ENCODE data around the gene LMF1.

LMF1 gene

DNA sequence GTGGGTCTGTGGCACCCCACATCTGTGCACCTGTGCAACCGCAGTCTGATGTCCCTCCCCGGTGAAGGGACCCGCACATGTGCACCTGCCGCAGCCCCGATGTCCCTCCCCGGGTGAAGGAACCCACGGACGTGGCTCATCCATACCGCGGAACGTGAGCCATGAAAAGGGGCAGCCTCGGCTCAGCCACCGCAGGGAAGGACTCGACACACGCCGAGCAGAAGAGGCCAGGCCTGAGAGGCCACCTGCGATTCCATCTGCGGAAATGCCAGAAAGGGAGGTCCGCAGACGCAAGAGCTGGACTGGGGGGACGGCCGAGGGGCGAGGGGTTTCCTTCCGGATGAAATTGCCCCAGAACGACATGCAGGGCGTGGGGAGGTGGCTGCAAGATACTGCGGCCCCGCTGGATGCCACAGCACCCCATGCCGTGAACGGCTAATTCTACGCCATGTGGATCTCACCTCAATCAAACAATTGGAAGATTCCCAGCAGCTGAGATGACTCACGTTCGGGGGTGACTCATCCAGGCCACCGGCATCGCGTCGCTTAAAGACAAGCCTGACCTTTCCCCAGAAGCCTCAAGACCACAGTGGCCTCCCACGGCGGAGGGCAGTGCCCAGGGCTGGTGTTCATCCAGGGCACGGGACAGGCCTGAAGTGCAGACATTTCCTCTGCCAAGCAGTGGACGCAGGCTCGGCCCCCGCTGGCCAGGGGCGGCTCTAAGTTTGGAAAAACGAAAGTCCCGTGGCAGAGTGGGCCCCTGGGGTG lies 31.8 kb upstream of the LMF1 start:
- DNase-seq = peak in 1 of 2 experiments; percentile 2

DNA sequence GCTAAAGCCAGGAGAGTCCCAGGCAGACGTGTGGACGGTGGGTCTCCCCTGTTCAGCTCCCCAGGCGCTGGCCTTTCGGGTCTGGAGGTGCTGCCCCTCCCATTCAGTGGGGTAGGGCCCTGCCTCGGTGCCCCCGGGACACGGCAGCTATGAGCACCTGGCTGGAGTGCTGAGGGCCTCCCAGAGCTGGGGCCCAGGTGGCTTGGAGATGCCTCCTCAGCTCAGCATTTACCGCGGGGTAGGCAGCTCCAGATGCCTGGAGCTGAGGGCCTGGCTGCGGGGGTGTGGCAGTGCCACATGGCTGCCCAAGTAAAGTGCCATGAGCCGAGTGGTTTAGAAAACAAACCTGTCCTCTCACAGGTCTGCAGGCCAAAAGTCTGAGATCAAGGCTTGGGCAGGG lies 30.3 kb upstream of the LMF1 start:
- DNase-seq = no peak

DNA sequence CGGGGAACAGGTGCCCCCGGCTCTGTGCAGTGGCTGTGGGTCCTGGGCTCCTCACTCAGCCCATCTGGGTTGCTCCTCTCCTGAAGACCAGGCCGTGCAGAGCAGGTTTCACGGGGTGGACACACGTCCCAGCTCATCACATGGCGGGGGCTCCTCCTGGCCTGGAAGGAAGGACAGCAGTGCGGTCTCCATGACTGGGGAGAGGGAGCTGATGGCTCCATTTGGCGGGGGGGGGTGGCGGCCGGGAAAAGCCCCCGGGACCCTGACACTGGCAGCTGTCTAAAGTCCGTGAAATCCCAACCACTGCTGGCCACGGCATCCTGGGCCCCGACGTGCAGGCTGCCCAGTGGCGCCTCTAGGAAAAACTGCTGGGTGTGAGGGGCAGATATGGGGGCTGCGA lies 29.8 kb upstream of the LMF1 start:
- no peak for DNase-seq

DNA sequence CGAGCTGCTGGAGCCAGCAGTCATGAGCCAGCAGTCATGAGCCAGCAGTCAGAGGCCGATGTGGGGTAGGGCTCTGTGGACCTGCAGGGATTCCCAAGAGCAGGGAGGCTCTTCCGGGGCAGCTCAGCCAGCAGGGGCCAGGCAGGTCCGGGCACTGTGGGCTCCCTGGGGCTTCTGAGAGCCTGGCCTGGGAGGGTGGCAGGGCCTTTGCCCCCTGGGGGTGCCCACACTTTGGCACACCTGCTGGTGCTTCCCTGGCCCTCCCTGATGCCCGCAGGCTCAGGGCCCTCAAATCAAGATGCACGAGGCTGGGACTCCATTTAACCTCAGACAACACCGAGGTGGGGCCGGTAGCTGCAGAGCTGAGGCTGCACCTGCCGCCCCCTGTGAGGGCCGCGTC lies 28.9 kb upstream of the LMF1 start:
- DNase-seq = no peak

DNA sequence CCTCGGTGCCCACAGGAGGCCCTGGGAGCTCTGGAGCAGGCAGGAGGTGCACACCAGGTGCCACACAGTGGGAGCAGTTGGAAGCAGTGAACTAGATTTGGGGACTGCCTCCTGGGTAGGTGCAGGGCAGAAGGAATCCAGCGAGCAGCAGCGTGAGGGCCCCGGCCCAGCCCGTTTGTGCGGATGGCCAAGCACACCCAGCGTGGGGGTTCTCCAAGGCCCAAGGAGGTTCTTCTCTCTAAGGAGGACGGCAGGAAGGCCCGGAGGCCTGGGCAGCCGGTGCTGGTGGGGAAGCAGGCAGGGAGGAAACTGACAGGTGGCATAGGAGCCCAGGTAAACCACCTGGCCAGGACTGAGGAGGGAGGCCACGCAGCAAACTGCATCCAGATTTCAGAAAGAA lies 27.8 kb upstream of the LMF1 start:
- no peak for DNase-seq

DNA sequence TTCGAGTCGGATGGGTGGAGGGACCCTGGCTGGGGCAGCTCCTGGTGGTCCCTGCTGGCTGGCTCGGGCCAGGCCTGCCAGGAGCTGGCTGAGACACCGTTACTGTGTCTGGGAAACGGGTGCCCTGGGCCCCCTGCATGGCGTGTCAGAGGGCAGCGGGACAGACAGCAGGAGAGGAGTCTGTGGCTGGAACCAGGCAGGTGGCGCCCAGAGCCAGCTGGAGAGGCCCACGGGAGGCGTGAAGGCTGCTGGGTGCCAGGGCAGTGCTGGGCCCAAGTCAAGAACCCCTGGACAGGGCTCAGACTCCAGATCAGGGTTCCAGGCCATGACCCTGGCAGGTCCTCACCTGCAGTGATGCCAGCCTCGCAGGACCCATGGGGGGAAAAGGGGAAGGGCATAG lies 27.4 kb upstream of the LMF1 start:
- DNase-seq = no peak

DNA sequence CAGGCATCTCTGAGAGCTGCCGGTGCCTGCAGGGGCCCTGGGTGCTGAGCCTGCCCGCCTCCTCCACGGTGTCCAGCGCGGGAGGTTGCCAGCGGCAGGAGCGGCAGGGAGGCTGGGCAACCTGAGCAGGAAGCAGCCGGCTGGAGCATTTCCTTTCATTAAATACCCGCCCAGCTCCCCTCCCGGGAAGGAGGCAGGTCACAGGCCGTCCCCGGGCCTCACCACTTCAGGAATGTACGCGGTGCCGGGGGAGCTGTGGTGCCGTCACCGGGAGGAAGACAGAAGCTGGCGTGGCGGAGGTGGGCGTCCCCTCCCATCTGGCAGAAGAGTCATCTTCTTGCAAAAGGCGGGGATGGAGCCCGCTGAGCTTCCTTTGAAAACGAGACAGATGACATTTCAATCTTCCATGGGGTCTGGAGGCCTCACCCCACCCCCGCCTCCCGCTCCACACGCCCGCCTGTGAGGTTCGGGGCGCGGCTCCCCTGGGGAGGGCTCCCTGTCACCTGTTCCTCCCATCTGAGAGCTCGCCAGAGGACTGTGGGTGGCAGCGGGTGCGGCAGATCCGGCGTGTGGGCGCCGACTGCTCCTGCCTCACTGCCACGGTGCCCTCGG lies 26.8 kb upstream of the LMF1 start:
- peak; percentile 12 to 42 for DNase-seq

DNA sequence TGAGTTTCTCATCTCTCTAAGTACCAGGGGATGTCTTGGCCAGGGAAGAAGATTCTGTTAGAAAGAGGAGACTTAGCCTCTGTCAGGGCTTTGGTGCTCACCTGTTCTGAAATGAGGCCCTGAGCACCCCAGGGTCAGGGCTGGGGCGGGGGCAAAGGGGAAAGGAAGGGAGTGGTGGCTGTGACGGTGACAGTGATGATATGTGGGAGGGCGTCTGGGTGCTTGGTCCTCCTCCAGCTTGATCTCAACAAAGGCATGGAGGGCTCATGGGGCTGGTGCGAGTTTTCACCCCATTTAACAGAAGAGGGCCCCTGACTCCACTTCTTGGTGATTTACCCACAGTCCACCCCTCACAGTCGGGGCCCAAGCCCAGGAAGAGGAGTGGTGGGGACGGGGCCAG lies 25.9 kb upstream of the LMF1 start:
- no peak for DNase-seq

DNA sequence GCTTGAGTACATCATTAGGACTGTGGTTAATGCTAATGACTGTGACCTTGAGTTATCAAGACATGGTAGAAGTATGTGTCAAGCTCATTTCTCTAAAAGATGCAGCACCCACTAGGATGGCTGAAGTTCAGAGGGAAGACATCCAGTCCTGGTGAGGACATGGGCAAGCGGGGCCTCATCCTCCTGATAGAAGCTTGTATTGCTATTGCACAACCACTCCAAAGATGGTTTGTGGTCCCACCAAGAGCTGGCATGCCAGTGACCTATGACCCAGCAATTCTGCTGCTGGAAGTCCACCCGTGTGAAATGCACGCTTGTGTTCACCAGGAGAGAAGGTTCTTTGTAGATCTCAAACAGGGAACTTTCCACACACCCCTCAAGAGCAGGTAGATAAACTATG lies 25.0 kb upstream of the LMF1 start:
- no peak for DNase-seq

DNA sequence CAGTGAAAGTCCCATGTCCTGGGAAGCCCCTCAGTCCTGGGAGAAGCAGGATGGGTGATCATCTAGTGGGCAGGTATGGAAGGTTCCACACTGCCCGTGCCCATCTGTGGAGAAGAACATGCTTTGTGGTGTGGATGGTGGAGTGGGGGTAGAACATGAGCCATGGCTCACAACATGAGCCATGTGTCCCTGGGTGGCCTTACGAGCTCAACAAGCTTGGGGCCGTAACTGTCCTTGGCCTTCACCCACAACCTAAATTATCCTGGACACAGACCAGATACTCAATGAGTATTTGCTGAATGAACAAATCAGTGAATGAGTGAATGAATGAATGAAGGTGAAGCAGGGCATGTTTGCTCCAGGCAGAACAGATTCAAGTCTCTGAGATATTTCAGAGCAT lies 24.3 kb upstream of the LMF1 start:
- DNase-seq = no peak

DNA sequence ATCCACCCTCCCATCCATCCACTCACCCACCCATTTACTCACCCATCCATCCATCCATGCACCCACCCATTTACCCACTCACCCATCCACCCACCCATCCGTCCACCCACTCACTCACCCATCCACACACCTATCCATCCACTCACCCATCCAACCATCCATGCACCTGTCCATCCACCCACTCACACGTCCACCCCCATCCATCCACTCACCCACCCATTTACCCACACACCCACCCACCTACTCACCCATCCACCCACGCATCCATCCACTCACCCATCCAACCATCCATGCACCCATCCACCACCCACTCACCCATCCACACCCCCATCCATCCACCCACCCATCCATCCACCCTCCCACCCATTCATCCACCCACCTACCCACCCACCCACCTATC lies 22.9 kb upstream of the LMF1 start:
- DNase-seq = no peak

DNA sequence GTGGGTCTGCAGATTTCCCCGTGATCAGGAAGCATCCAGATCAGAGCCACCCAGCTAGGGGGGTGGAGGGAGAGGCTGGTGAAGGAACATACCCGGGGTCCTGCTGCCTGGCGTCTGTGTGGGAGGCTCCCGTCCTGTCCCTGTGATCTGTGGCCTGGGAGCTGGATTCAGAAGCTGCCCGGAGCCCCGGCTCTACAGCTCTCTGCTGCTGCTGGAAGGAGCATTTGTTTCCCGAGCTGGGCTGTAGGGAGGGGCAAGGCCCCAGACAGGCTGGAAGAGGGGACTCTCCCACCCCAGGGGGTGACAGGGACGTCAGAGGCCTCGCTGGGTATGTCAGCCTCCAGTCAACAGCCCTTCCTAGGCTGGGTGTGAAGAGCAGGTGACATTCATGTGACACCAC lies 21.0 kb upstream of the LMF1 start:
- DNase-seq = no peak

DNA sequence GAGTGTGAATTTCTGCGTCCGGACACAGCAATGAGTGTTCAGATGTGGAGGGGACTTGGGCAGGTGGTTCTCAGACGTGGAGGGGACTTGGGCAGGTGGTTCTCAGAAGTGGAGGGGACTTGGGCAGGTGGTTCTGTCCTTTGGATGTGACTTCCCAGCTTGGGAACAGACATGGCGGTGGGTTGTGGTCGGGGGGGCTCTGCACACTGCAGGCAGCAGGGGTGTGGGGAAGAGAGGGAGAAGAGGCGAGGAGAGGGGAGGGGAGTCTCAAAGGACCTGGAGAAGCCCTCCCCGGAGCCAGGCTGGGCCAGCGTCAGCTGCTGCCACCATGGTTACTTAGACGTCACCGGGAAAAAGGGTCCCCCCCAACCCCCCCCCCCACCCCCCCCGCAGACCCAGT lies 20.6 kb upstream of the LMF1 start:
- no peak for DNase-seq

DNA sequence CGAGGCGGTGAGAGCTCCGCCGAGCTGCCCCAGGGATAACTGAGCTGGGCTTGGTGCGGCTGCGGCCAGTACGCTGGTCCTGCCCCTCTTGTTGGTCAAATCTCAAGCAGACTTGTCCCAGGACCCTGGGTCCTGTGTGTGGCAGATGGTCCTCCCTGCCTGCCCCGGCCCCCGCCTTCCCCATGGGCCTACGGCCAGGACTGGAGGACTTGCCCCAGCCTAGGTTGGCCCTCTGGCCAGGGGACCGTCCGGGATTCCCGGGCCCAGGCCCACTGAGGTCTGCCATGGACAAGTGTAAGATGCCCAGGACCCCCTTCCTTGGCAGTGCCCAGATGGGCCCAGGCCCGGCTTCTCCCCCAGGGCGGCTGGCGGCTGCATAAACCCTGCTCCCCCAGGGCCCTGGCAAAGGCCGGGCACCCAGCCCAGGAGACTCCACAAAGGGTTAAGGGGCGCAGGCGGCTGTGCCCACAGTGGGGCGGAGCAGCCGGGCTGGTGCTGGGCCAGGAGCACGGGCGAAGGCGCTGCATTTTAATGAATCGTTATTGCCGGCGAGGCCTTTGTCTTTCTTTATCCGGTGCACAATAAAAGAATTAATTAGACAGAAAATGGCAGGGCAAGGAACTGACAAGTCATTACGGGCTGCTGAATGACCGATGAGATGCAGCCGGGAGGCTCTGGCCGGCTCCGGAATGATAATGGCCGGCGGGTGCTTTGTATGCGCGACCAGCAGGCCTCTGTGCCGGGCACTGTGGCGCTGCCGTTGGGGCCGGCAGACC lies 19.9 kb upstream of the LMF1 start:
- DNase-seq = no peak

DNA sequence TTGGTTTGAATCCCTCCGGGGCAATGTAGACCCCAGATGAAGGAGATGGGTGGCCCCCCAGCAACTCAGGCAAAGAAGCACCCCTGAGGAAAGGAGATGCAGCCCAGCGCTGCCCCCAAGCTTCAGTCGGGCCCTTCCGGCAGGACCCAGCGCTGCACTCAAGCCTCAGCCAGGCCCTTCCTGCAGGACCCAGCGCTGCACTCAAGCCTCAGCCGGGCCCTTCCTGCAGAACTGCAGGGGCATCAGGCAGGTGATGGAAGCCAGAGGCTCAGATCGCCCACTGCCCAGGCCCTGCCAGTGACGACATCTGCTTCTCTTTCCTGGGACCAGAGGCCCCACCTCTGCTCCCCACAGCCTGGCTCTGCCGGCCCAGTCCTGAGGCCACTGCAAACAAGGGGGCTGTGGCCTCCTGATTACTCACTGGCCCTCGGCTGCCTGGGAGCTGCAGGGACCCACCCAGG lies 18.6 kb upstream of the LMF1 start:
- no peak for DNase-seq

DNA sequence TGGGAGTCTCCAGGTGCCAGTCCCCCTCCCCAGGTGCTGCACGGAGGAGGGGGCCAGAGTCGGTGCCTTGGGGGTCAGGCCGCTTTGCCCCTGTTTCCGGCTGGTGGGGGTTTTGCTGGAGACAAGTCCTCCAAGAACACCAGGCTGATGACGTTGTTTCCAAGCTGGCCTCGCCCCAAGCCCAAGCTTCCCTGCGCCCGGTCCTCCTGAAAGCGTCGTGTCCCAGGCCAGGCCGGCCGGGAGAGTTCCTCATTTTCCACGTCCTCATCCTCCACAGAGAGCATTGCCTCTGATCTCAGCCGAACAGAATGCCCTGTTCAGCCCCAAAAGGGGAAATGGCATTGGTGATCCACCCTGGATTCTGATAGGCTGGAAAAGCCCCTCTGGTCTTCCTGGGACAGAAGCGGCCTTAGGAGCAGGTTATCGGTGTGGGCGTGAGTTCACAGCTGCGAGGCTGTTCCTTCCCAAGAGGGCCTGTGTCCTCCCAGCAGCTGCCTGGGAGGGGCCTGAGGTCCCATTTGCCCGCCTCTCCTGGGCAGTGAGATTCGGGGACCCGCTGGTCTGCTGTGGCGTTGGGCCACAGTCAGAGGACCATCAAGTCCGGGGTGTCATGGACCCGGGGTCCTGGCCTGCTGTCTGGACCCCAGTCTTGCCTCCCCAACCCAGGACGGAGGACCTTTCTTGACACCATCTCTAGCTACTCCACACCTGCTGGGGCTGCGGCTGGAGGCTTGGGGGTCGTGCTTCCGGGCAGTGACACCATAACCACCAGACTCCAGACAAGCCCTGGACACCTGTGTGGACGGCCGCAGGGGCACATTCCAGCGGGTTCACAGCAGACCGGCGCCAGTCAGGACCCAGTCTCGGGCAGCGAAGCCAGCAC lies 17.9 kb upstream of the LMF1 start:
- no peak for DNase-seq

DNA sequence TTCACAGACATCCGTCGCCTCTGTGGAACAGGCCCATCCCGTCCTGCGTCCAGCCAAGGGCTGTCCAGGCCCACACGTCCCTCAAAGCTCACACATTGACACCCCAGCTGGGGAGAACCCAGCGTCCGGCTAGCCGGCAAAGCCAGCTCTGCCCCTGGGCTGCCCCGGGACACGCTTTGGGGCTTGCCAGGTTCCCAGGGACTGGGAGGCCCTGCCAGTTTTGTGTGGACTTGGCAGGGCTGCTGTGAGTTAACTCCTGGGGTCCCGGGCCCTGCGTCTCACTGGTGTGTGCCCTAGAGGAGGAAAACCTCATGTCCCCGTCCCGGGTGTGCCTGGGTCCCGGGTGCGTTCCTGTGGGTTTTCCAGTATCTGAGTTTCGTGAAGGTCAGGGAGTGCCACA lies 17.1 kb upstream of the LMF1 start:
- DNase-seq = no peak

DNA sequence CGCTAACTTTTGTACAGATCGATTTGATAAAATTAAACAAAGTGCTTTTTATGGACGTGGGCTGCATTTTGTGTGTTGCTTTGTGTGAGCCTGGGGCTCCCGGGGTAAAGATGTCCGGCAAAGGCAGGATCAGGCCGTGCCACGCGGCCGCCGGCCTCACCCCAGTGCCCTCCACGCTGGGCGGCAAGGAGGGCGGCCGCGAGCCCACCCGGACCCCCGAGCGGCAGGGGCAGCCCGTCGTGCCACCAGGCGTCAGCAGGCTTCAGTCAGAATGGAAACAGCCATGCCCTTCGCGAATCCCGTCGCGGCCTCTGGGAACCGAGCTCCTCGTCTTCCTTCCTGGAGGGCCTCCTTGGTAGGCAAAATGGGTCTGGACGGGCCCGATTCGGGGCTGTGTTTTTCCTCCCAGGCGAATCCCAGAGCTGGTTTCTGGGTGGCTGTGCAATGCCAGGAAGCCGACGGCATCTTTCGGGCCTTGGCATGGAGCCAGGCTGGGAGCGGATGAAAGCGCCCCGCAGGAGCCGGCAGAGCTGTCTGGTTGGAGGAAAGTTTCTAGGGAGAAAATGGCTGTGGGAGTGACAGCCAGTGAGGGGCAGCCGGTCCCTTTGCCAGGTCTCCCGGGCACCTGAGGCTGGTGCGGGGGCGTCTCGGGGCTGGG lies 16.3 kb upstream of the LMF1 start:
- no peak for DNase-seq

DNA sequence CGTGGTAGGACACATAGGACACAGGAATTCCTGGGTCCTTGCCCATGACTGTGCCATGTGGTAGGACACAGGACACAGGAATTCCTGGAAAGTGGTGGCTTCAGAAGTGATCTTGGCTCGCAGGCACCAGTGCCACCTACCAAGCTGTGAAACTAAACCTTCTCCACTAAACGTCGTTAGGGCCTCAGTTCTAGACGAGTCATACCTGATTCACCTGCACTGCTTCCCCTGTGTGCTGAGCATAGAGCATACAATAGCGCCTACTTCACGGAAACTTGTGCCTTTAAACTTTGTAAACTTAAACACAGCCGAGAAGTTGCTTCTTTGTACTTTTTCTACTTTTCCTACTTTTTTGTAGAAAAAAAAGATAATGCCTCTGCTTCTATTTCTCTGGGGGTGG lies 15.6 kb upstream of the LMF1 start:
- DNase-seq = no peak

DNA sequence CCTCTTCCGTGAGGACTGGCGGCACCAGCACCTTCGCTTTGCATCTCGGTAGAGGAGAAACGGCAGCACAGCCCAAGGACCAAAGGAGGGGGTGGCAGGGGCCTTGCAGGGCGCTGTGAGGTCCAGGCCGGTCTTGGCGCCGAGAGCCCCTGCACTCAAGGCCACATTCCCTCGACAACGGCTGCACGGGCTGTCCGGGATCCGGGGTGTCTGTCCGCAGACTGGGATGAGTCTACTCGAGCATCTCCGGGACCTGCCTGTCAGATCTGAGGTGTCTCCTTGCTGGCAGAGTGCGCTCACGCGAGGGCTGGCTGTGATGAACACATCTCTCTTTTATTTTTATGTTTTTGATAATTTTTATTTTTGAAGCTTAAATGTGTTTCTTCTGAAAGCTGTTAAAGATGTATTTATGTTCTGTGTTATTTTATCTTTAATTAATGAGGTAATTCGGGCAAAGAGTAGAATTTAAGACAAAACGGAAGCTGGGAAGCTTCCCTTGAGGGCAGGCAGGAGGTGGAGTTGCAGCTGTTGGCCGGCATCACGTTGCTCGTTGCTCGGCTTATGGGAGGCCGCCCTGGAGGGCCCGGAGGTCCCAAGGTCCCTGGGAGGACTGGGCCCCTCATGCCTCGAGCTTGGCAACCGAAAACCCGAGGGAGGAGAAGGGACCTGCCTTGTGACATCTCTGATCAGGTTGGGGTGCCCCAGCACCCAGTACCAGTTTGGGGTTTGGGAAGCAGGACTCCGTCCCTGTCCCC lies 15.0 kb upstream of the LMF1 start:
- DNase-seq = no peak

DNA sequence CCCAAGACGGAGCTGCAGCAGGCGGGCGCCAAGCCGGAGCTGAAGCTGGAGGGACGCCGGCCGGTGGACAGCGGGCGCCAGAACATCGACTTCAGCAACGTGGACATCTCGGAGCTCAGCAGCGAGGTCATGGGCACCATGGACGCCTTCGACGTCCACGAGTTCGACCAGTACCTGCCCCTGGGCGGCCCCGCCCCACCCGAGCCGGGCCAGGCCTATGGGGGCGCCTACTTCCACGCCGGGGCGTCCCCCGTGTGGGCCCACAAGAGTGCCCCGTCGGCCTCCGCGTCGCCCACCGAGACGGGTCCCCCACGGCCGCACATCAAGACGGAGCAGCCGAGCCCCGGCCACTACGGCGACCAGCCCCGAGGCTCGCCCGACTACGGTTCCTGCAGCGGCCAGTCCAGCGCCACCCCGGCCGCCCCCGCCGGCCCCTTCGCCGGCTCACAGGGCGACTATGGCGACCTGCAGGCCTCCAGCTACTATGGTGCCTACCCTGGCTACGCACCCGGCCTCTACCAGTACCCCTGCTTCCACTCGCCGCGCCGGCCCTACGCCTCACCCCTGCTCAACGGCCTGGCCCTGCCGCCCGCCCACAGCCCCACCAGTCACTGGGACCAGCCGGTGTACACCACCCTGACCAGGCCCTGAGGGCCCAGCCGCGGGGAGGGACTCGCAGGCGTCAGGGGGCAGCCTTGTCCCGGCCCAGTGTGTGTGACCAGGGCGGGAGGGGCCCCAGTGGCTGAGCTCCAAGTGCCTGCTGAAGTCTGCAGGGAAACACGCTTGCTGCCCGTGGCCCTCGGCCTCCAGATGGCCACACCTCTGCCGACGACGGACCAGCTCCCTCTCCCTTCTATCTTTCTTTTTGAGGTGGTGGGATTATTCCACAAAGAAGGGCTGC lies 14.2 kb upstream of the LMF1 start:
- DNase-seq = no peak
